IMR-90 (cell line): Measurements from ENCODE around the gene SYNE1. TPM values are rescaled to one million over a fixed set of nuclear protein-coding genes. Genes with fewer than 3 reads are reported as not detected.

Experiments
- ATAC-seq: fragments of 200-7000 bp; cut with Tn5 transposase; 2 replicates; pipeline ENCODE4 v1.9.1; 2020; ENCODE audit warnings: low read depth, mild to moderate bottlenecking, moderate library complexity
- BruUV-seq: library from RNA; stranded (reverse); fragments of 400-500 nt; replicated peaks from 2 replicates; lab custom pipeline; 2021; lab: Mats Ljungman, UMichigan
- CTCF ChIA-PET: fragments of 300-600 bp; formaldehyde crosslinking; extraction: SDS; loops from one replicate; lab custom pipeline; 2021; ENCODE audit warnings: antibody characterized with exemption; lab: Yijun Ruan, JAX
- POLR2A ChIA-PET: fragments of 300-600 bp; sonication (Branson Sonifier 250); formaldehyde crosslinking; loops from one replicate; lab custom pipeline; 2022; ENCODE audit warnings: antibody characterized with exemption; ENCODE audit not compliant: unreplicated experiment; lab: Charles Lee
- DNase-seq: peaks from one replicate; pipeline ENCODE4 v3.0.0; 2013
- H2AFZ ChIP-seq: replicated peaks from 2 replicates; pipeline ENCODE3; 2013; ENCODE audit warnings: low read length, mild to moderate bottlenecking; ENCODE audit not compliant: poor library complexity
- H2AK5ac ChIP-seq: 2 replicates; pipeline ENCODE4 v1.6.1; 2013; ENCODE audit warnings: low read depth, low read length, inconsistent platforms
- H2AK9ac ChIP-seq: replicated peaks from 2 replicates; pipeline ENCODE3; 2013; ENCODE audit warnings: mild to moderate bottlenecking, low read depth, low read length, moderate library complexity; ENCODE audit not compliant: poor library complexity
- H2BK120ac ChIP-seq: 2 replicates; pipeline ENCODE4 v1.6.1; 2013; ENCODE audit warnings: low read depth, low read length, inconsistent platforms
- H2BK15ac ChIP-seq: 3 replicates; pipeline ENCODE4 v1.6.1; 2013; ENCODE audit warnings: low read depth, low read length, inconsistent platforms
- H2BK20ac ChIP-seq: 2 replicates; pipeline ENCODE4 v1.6.1; 2013; ENCODE audit warnings: low read depth, mild to moderate bottlenecking, inconsistent platforms, low read length, moderate library complexity
- H2BK5ac ChIP-seq: 2 replicates; pipeline ENCODE4 v1.6.1; 2013; ENCODE audit warnings: mild to moderate bottlenecking, low read depth, low read length, inconsistent platforms; ENCODE audit not compliant: poor library complexity, severe bottlenecking
- H3K14ac ChIP-seq: replicated peaks from 2 replicates; pipeline ENCODE4 v1.6.1; 2013; ENCODE audit warnings: low read depth, low read length, inconsistent platforms
- H3K18ac ChIP-seq: 2 replicates; pipeline ENCODE4 v1.6.1; 2013; ENCODE audit warnings: low read depth, low read length, control low read depth
- H3K23ac ChIP-seq: 2 replicates; pipeline ENCODE4 v1.6.1; 2013; ENCODE audit warnings: low read depth, low read length, inconsistent platforms
- H3K27ac ChIP-seq: 2 replicates; pipeline ENCODE4 v1.5.1; 2013; ENCODE audit warnings: mild to moderate bottlenecking, control low read depth, low read length; ENCODE audit not compliant: insufficient read depth
- H3K27me3 ChIP-seq: 2 replicates; pipeline ENCODE4 v1.6.1; 2013; ENCODE audit warnings: low read length; ENCODE audit not compliant: control insufficient read depth, insufficient read depth
- H3K36me3 ChIP-seq: 2 replicates; pipeline ENCODE4 v1.6.1; 2013; ENCODE audit warnings: low read length, mixed read lengths; ENCODE audit not compliant: control insufficient read depth, insufficient read depth
- H3K4ac ChIP-seq: 2 replicates; pipeline ENCODE4 v1.6.1; 2013; ENCODE audit warnings: low read depth, low read length, inconsistent platforms
- H3K4me1 ChIP-seq: 2 replicates; pipeline ENCODE4 v1.6.1; 2013; ENCODE audit warnings: low read length, mixed read lengths; ENCODE audit not compliant: control insufficient read depth, insufficient read depth
- H3K4me2 ChIP-seq: 2 replicates; pipeline ENCODE4 v1.6.1; 2013; ENCODE audit warnings: low read depth, mild to moderate bottlenecking, control low read depth, low read length, moderate library complexity
- H3K4me3 ChIP-seq: 2 replicates; pipeline ENCODE4 v1.5.1; 2013; ENCODE audit warnings: low read depth, mild to moderate bottlenecking, control low read depth, low read length, moderate library complexity; ENCODE audit not compliant: insufficient read depth
- H3K56ac ChIP-seq: 2 replicates; pipeline ENCODE4 v1.6.1; 2013; ENCODE audit warnings: low read length, inconsistent platforms; ENCODE audit not compliant: insufficient read depth; ENCODE audit errors: extremely low read depth
- H3K79me1 ChIP-seq, 2 experiments: 2 replicates each; pipeline ENCODE4 v1.6.1; 2013; ENCODE audit warnings: low read length in 2 of 2, inconsistent platforms in 1 of 2, low read depth in 1 of 2
- H3K9ac ChIP-seq: 2 replicates; pipeline ENCODE4 v1.6.1; 2013; ENCODE audit warnings: low read depth, low read length, control low read depth
- H3K9me1 ChIP-seq: 2 replicates; pipeline ENCODE4 v1.6.1; 2013; ENCODE audit warnings: low read length, inconsistent platforms; ENCODE audit not compliant: insufficient read depth
- H3K9me3 ChIP-seq: 2 replicates; pipeline ENCODE4 v1.6.1; 2013; ENCODE audit warnings: low read length; ENCODE audit not compliant: control insufficient read depth, insufficient read depth
- H4K20me1 ChIP-seq: 2 replicates; pipeline ENCODE4 v1.6.1; 2013; ENCODE audit warnings: low read length, inconsistent platforms; ENCODE audit not compliant: insufficient read depth
- H4K5ac ChIP-seq: 2 replicates; pipeline ENCODE4 v1.6.1; 2013; ENCODE audit warnings: mild to moderate bottlenecking, low read depth, low read length, control low read depth
- H4K8ac ChIP-seq, 2 experiments: 2 replicates each; pipeline ENCODE4 v1.6.1; 2013; ENCODE audit warnings: low read depth in 2 of 2, low read length in 2 of 2, control low read depth in 1 of 2, inconsistent platforms in 1 of 2
- H4K91ac ChIP-seq: 2 replicates; pipeline ENCODE4 v1.6.1; 2013; ENCODE audit warnings: low read depth, low read length, inconsistent platforms; ENCODE audit not compliant: insufficient read depth
- BHLHE40 ChIP-seq: fragments of 150-350 bp; IDR thresholded peaks from 2 replicates; pipeline ENCODE4 v1.6.1; 2016; ENCODE audit warnings: mild to moderate bottlenecking, low read depth, low read length
- CTCF ChIP-seq: conservative IDR thresholded peaks from 2 replicates; pipeline ENCODE4 v1.5.1; 2012; ENCODE audit warnings: mild to moderate bottlenecking, low read depth, low read length, improper control_type of control experiment
- FOS ChIP-seq: fragments of 150-350 bp; IDR thresholded peaks from 2 replicates; pipeline ENCODE4 v1.6.1; 2016; ENCODE audit warnings: low read depth, low read length
- SMC3 ChIP-seq: fragments of 150-350 bp; IDR thresholded peaks from 2 replicates; pipeline ENCODE4 v1.6.1; 2016; ENCODE audit warnings: low read depth, mild to moderate bottlenecking, antibody characterized with exemption, low read length, moderate library complexity
- dilution Hi-C: fragments of 300-500 bp; cut with HindIII; formaldehyde crosslinking; loops from one replicate; pipeline ENCODE4 v1.14.3; 2018; ENCODE audit warnings: low sequenced_read_pairs; ENCODE audit not compliant: unreplicated experiment
- in situ Hi-C: fragments of 300-500 bp; cut with MboI; formaldehyde crosslinking; loops from 3 replicates; pipeline ENCODE4 v1.14.3; 2019; ENCODE audit warnings: low sequenced_read_pairs, inconsistent platforms, mixed read lengths
- intact Hi-C: fragments of 100-400 bp; cut with micrococcal nuclease; formaldehyde crosslinking; loops from 2 replicates; pipeline ENCODE4 v1.10.0; 2022
- polyA plus RNA-seq, 3 experiments: library from polyadenylated mRNA; depleted of rRNA; stranded (reverse); fragments of >200 nt; gene quantifications; 2 replicates each; pipeline ENCODE4 v1.2.3, GENCODE V29; 2012; ENCODE audit warnings: low replicate concordance in 1 of 3
- total RNA-seq: library from RNA; depleted of rRNA; stranded (reverse); fragments of >200 nt; gene quantifications from 2 replicates; pipeline ENCODE4 v1.2.3, GENCODE V29; 2012

Gene SYNE1
- total and polyA plus RNA-seq, 2 of the 4 experiments (the other 2 are of a cell fraction): 34.1 to 159 TPM

- BruUV-seq: no TSS peak
- Histone ChIP-seq H2AK5ac (peak overlapping the region; percentile 50; the same call in 1 of the 2 replicates), H3K9me3 (no peaks in the 10 kb centered on the region), H3K4me1 (peaks cover 4% of the 10 kb centered on the region), H3K9ac (no peak overlapping the region), H3K9me1 (peaks cover 7% of the 10 kb centered on the region; the same call in 1 of the 2 replicates), H4K5ac (no peak overlapping the region), H3K4me2 (0 out of 2 replicates have a peak overlapping the region, but pooled peaks have one; percentile 56), H3K14ac (no peak overlapping the region; the same call in 1 of the 2 replicates), H2BK15ac (no peak overlapping the region), H3K23ac (no peak overlapping the region), H4K8ac (0 out of 4 replicates have a peak overlapping the region, but pooled peaks of 1 of the 2 experiments have one; percentile 1), H3K4ac (peak overlapping the region; percentile 27; the same call in 1 of the 2 replicates), H3K27ac (no peak overlapping the region), H2AK9ac (peak overlapping the region; percentile 48), H3K56ac (no peak overlapping the region), H2BK20ac (no peak overlapping the region), H3K4me3 (no peak overlapping the region), H3K36me3 (peaks cover 11% of the 10 kb centered on the region), H4K20me1 (no peaks in the 10 kb centered on the region), H2BK120ac (no peak overlapping the region), H3K27me3 (no peaks in the 10 kb centered on the region), H2AFZ (no peak overlapping the region), H3K79me1 (peaks cover 3 to 5% of the 10 kb centered on the region in 2 experiments; a peak in 2 of 4 replicates), H2BK5ac (peak overlapping the region; percentile 52), H3K18ac (no peak overlapping the region), H4K91ac (no peak overlapping the region)
- dilution Hi-C loops: no loop called here
- intact Hi-C loops: no loop called here
- in situ Hi-C loops: no loop called here
- DNase-seq (peak; percentile 78), ATAC-seq (peak; percentile 93)
- 0 out of 2 replicates have a peak, but pooled peaks have one; percentile 6 for TF ChIP-seq FOS
- TF ChIP-seq CTCF: no peak
- no peak for TF ChIP-seq BHLHE40
- no peak for TF ChIP-seq SMC3
- CTCF ChIA-PET: interaction anchor here (0.9 kb wide), 1 partner anchor 11 kb away, joined by 3 read pairs; no protein-coding TSS in a partner anchor
- POLR2A ChIA-PET: no interaction called here
Observed at GRCh38 chr6:152161501-152161900, 475.7 kb downstream of the SYNE1 start.
